DMS153 (cell line): ENCODE results near the gene PDLIM5.

Experiments
- DNase-seq: peaks from one replicate; lab custom pipeline; 2025; lab: John Stamatoyannopoulos, UW

PDLIM5 gene

GRCh38 chr4:94428884-94429283, 22.9 kb upstream of the PDLIM5 start:
- DNase-seq, result no peak

DNA sequence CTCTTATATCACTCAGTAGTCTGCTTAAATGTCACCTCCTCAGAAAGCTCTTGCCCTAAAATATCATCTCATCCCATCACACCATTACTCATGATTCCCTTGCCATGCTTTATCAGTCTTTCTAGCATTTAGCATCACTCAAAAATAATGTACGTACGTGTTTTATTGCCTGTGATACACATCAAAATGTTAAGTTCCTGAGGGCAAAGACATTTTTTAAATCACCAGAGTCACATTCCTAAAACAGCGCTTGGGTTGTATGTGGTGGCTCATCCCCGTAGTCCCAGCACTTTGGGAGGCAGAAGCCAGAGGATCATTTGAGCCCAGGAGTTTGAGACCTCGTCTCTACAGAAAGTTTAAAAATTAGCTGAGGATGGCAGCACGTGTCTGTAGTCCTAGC, 21.3 kb upstream of the PDLIM5 start:
- DNase-seq, result no peak

- no peak for DNase-seq
Observed at GRCh38 chr4:94431388-94431787, 20.4 kb upstream of the PDLIM5 start.

GRCh38 chr4:94434505-94434904, 17.2 kb upstream of the PDLIM5 start:
- no peak for DNase-seq

DNA sequence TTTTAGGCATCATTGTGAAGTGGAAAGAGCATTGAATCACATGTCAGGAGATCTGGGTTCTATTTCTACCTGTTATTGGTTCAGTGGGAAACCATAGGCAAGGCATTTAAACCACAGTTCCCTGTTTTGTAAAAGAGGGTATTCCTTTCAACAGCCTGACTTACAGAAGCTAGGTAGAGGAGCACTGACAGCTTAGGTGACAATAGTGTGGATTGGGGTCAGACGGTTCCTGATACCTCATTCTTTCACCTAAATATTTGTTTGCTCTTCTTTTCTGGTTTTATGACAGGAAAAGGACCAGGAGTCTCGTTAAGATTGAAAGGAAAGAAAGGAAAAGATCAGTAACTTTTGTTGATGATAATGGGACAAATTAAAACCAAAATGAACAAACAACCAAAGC, 15.9 kb upstream of the PDLIM5 start:
- DNase-seq, result no peak

GRCh38 chr4:94436512-94436911, 15.2 kb upstream of the PDLIM5 start:
- no peak for DNase-seq

DNA sequence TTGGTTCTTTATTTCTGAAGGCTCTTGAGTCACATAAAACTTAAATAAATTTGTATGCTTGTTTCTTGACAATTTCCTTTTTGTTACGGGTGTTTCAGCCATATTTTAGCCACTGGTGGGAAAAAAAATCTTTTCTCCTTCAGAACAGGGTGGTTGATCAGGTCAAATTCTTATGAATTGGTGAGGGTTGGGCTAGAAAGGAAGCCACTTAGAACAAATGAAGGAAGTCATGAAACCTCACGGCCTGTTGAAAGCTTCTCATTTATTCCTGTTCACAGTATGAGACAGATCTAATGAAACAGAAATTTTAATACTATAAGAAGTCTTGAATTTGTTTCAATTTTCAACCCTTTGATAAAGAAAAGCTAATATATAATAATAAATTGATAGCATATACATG, 12.1 kb upstream of the PDLIM5 start:
- no peak for DNase-seq

GRCh38 chr4:94441838-94442237, 9.9 kb upstream of the PDLIM5 start:
- no peak for DNase-seq

DNA sequence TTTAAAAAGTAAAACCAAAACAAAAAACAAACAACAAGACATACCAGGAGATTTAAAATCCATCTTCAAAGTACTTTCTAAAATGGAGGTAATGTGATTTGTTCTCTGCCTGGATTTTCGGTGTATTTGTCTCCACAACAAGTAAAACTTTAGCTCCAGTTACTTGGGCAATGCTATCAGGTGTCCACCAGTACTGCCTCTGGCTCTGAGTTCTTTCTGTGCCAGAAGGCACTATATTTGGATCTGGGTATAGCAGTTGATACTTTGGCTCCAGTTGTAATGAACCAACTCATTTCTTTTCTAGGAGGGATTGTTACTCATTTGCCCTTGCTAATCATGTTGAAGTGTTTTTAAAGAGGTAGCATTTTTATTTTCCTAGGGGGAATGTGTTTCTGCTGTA, 9.5 kb upstream of the PDLIM5 start:
- DNase-seq, result no peak

- no peak for DNase-seq
Observed at GRCh38 chr4:94446386-94446785, 5.4 kb upstream of the PDLIM5 start.

- no peak for DNase-seq
Observed at GRCh38 chr4:94447754-94448411, 3.9 kb upstream of the PDLIM5 start.

DNA sequence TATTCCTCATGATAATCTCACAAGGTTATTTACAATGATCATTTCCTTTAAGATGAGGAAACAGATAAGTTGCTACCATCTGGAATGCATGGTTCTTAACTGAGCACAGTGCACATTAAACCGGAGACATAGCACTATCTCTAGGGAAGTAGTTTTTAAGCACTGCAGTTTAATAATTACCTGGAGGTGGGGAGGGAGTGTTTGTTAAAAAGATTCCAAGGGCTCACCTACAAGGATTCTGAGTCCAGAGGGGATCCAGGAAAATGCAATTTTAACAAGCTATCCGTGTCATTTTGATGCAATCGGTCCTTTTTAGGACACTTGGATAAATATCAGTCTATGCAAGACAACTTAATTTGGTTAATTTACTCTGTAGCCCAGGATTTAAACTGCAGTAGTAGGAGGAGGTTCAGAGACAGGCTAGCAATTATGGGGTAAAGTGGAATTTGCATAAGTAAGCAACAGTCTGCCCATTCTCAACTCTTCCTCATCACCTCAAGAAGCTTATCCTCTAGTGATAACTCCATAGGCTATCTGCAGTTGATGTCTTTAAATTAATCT, 2.8 kb upstream of the PDLIM5 start:
- DNase-seq, result no peak

GRCh38 chr4:94451051-94451694, 569 bp upstream of the PDLIM5 start:
- DNase-seq, result no peak

DNA sequence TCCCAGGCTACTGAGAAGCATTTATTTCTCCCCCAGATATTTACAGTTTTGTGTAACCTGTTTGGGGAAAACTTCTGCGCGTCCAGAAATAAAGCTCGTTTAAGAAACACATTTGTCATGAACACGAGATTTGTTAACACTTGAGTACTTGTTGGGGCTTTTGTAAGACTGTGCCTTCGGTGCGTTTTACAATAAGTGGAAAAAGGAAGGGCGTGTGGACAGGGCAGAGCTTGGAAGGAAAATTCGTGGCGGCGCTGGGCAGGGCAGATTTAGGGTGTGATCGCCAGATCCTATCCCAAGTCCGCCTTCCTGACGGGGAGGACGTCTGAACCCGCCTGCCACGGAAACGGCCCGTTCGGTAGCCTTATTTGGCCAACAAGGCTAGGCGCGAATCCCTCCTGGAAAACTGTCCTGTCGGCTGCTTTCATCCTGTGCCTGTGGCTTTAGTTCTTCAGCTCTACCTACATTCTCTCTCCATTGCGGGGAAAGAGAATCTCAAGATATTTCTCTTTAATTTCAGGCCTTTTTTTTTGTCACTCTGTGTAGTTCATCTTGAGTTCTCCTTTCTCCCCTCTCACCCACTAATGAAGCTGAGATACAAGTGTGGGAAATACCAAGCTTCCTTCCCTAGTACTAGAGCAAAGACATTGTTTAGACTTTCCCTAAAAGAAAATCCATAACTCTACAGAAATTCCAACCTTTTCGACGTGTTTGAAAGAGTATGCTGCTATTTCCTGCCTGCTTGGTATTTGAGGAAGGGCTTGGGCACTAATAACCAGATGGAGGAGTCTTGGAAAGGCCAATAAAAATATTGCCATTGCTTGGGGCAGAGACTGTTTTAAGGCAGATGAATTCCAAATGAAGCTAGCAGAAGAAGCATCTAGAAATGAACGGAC, 982 bp downstream of the PDLIM5 start:
- no peak for DNase-seq

GRCh38 chr4:94453391-94453963, 1.7 kb downstream of the PDLIM5 start:
- no peak for DNase-seq

- no peak for DNase-seq
Observed at GRCh38 chr4:94454405-94454804, 2.7 kb downstream of the PDLIM5 start.

- no peak for DNase-seq
Observed at GRCh38 chr4:94455081-94455480, 3.3 kb downstream of the PDLIM5 start.

- DNase-seq, result no peak
Observed at GRCh38 chr4:94457692-94458106, 6.0 kb downstream of the PDLIM5 start.

- DNase-seq, result no peak
Observed at GRCh38 chr4:94458682-94459081, 6.9 kb downstream of the PDLIM5 start.

GRCh38 chr4:94459462-94460161, 7.9 kb downstream of the PDLIM5 start:
- no peak for DNase-seq

GRCh38 chr4:94461506-94461905, 9.8 kb downstream of the PDLIM5 start:
- no peak for DNase-seq

GRCh38 chr4:94462572-94462971, 10.8 kb downstream of the PDLIM5 start:
- no peak for DNase-seq
